D721Med (cell line): Measurements from ENCODE around the gene DENND4B.
A peak's percentile ranks its signal among the peaks of the same experiment; 100 is the strongest.

ENCODE experiments used
- DNase-seq: peaks from one replicate; pipeline ENCODE4 v3.0.0; 2011; ENCODE audit warnings: low spot score; ENCODE audit not compliant: insufficient read length
- FAIRE-seq: peaks from 2 replicates; lab custom pipeline; 2011; peaks lifted over from hg19 to GRCh38; lab: Jason Lieb, UNC
- CTCF ChIP-seq: IDR thresholded peaks from 2 replicates; pipeline ENCODE4 v1.5.1; 2012; ENCODE audit warnings: mild to moderate bottlenecking, control low read depth; ENCODE audit not compliant: insufficient read depth; ENCODE audit errors: missing control alignments

DENND4B gene

GRCh38 chr1:153960206-153960605 lies 13.7 kb upstream of the DENND4B start:
- DNase-seq: no peak
- no peak for FAIRE-seq
- no peak for TF ChIP-seq CTCF

DNA sequence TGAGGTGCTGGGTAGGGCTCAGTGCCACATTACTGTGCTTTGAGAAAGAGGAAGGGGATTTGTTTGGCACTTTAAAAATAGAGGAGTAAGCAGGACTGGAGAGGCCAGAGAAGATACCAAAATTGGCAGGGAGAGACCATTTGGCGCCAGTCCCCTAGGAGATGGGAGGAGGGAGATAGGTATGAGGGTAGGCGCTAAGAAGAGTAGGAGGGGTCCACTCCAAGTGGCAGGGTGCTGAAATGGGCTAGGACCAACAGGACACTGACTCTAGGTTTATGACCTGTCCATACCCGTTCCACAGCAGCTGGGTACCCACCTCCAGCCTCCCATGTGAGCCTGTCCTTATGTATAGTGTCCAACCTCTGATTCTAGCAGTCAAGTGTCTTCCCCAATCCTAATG lies 12.9 kb upstream of the DENND4B start:
- FAIRE-seq (no peak), DNase-seq (no peak)
- TF ChIP-seq CTCF: no peak

DNA sequence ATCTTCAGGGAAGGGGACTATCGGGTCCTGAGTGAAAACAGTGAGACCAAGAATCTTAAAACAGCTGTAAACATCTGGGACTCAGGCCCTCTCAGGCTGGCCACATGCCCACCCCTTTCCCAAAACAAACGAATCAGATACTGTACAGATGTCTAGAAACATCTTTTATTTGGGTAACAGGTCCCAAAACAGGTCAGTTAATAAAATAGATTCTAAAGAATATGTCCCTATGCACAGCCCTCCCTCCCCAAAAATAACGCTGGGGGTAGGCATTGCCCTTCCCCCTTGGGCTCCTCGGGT lies 12.4 kb upstream of the DENND4B start:
- TF ChIP-seq CTCF: no peak
- FAIRE-seq (no peak), DNase-seq (no peak)

- FAIRE-seq (peak; percentile 89), DNase-seq (peak; percentile 100)
- TF ChIP-seq CTCF: peak; percentile 14
Measured at GRCh38 chr1:153958111-153958960, 11.8 kb upstream of the DENND4B start, which contains the start of gene CRTC2. Gene CRTC2, minus strand, starts transcription at chr1:153958612. Its CDS starts 115 bp downstream, at chr1:153958497.

- DNase-seq (no peak), FAIRE-seq (no peak)
- TF ChIP-seq CTCF: no peak
Measured at GRCh38 chr1:153957744-153958110, 11.2 kb upstream of the DENND4B start.

DNA sequence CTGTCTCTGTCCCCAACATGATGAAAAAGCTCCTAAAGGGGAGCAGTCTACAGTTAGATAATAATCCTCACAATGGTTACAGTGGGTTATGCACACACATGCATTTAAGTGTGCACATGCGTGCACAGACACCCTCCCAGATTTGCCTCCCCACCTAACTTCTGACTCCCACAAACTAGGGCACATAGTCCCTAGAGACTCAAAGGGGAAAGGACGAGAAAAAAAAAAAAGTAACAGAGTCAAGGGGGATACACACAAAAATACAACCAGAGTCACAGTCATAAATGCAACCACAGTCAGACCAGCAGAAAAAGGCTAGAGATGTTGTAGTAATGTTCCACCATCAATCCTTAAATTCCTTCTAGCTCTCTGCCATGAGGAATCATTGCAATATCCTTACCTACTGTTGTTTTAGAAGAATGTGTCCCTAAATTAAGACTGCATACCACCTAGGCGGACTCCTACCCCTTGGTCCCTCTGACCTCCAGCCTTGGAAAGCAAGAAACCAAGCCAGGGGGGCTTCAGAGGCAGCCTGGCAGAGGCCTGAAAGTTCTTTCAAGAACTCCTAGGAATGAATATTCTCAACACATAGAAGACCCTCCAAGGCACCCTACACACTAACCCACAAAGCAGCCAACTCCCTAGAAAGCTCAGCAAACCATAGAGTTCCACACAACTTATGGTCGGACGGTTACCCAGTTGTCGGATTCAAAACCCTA lies 10.6 kb upstream of the DENND4B start:
- FAIRE-seq (no peak), DNase-seq (no peak)
- TF ChIP-seq CTCF: no peak

GRCh38 chr1:153954826-153955225 lies 8.3 kb upstream of the DENND4B start:
- no peak for TF ChIP-seq CTCF
- FAIRE-seq (no peak), DNase-seq (no peak)
